22Rv1 (cell line): Measurements from ENCODE around the gene APBA1.

Experiments used
- H3K27ac ChIP-seq: fragments of 450-650 bp; 2 replicates; pipeline ENCODE4 v1.5.1; 2017
- CTCF ChIP-seq: fragments of 450-650 bp; IDR thresholded peaks from 2 replicates; pipeline ENCODE4 v1.5.1; 2017; ENCODE audit warnings: mild to moderate bottlenecking
- ZFX ChIP-seq: fragments of 450-650 bp; IDR thresholded peaks from 2 replicates; pipeline ENCODE4 v1.6.1; 2017; ENCODE audit warnings: antibody characterized with exemption, borderline replicate concordance

APBA1 gene

GRCh38 chr9:69535911-69536310 is 136.3 kb downstream of the APBA1 start:
- no peak for TF ChIP-seq ZFX
- TF ChIP-seq CTCF: no peak

GRCh38 chr9:69535286-69535832 is 136.8 kb downstream of the APBA1 start:
- no peak for TF ChIP-seq CTCF
- no peak overlapping the region for H3K27ac ChIP-seq

More at GRCh38 chr9:69535911-69536310, 136.3 kb downstream of the APBA1 start:
- H3K27ac ChIP-seq: no peak overlapping the region

- TF ChIP-seq CTCF: no peak
- H3K27ac ChIP-seq: no peak overlapping the region
Observed at GRCh38 chr9:69532396-69532795, 139.8 kb downstream of the APBA1 start.

- no peak for TF ChIP-seq CTCF
- TF ChIP-seq ZFX: no peak
- H3K27ac ChIP-seq: no peak overlapping the region
Observed at GRCh38 chr9:69527454-69527853, 144.7 kb downstream of the APBA1 start.

- H3K27ac ChIP-seq: no peak overlapping the region
- TF ChIP-seq ZFX (no peak), CTCF (no peak)
Observed at GRCh38 chr9:69526699-69527098, 145.5 kb downstream of the APBA1 start.

- no peak overlapping the region for H3K27ac ChIP-seq
- TF ChIP-seq CTCF: no peak
- TF ChIP-seq ZFX: no peak
Observed at GRCh38 chr9:69519470-69520240, 152.5 kb downstream of the APBA1 start.
